K562 (cell line): Measurements from ENCODE around the gene PHACTR3. TPM values are rescaled to one million over a fixed set of nuclear protein-coding genes. Genes with fewer than 3 reads are reported as not detected.

ENCODE experiments used
- ATAC-seq: fragments of 200-7000 bp; cut with Tn5 transposase; 3 replicates; pipeline ENCODE4 v1.9.1; 2020; ENCODE audit warnings: moderate library complexity
- BruUV-seq: library from RNA; stranded (reverse); fragments of 400-500 nt; replicated peaks from 2 replicates; lab custom pipeline; 2021; lab: Mats Ljungman, UMichigan
- CTCF ChIA-PET: fragments of 300-600 bp; formaldehyde crosslinking; extraction: SDS; loops from one replicate; lab custom pipeline; 2021; ENCODE audit warnings: low intra/inter-chr PET ratio; lab: Yijun Ruan, JAX
- POLR2A ChIA-PET: fragments of 300-600, 350-650 bp; sonication (Branson Sonifier 250); formaldehyde crosslinking; extraction: SDS; loops from one replicate; lab custom pipeline; 2021; ENCODE audit warnings: antibody characterized with exemption, inconsistent platforms; lab: Yijun Ruan, JAX
- DNase-seq, 4 experiments: peaks; one replicate each; pipeline versions ENCODE4 v3.0.0 to v3.0.0-alpha.2; 2011 to 2018; ENCODE audit warnings: low spot score in 3 of 4, mixed read lengths in 3 of 4; ENCODE audit errors: extremely low read depth in 1 of 4
- FAIRE-seq: peaks from 2 replicates; lab custom pipeline; 2011; peaks lifted over from hg19 to GRCh38; lab: Jason Lieb, UNC
- H2AFZ ChIP-seq: 2 replicates; pipeline ENCODE4 v1.6.0; 2011; ENCODE audit warnings: low read depth, low read length, control low read depth, inconsistent platforms
- H3K27ac ChIP-seq: fragments of 200-600 bp; 3 replicates; pipeline ENCODE4 v1.8.0; 2011; ENCODE audit warnings: low read depth, mild to moderate bottlenecking, control low read depth, inconsistent platforms, low read length, moderate library complexity, mixed read lengths; ENCODE audit errors: extremely low read depth
- H3K27me3 ChIP-seq, 2 experiments: fragments of 300-600 bp in 1 of 2; 2 replicates in 1 of 2; 3 replicates in 1 of 2; pipeline versions ENCODE4 v1.6.0 to v1.8.0; 2011; ENCODE audit warnings: inconsistent platforms in 2 of 2, low read length in 2 of 2, mild to moderate bottlenecking in 1 of 2, mixed read lengths in 1 of 2, moderate library complexity in 1 of 2; ENCODE audit not compliant: control insufficient read depth in 2 of 2, insufficient read depth in 2 of 2
- H3K36me3 ChIP-seq: fragments of 300-600 bp; 3 replicates; pipeline ENCODE4 v1.8.0; 2011; ENCODE audit warnings: mild to moderate bottlenecking, low read length, inconsistent platforms; ENCODE audit not compliant: control insufficient read depth, insufficient read depth
- H3K4me1 ChIP-seq, 2 experiments: fragments of 200-600 bp in 1 of 2; replicated peaks in 1 of 2; 2 replicates in 1 of 2; 3 replicates in 1 of 2; pipeline versions ENCODE4 v1.5.1 to v1.8.0; 2011; ENCODE audit warnings: inconsistent platforms in 2 of 2, low read length in 2 of 2, mild to moderate bottlenecking in 1 of 2, mixed read lengths in 1 of 2, moderate library complexity in 1 of 2; ENCODE audit not compliant: control insufficient read depth in 2 of 2, insufficient read depth in 2 of 2
- H3K4me2 ChIP-seq: 2 replicates; pipeline ENCODE4 v1.6.1; 2011; ENCODE audit warnings: low read length, control low read depth, inconsistent platforms, mixed read lengths; ENCODE audit not compliant: insufficient read depth
- H3K4me3 ChIP-seq: fragments of 200-600 bp; sonication (generic), shearing (Covaris generic); 2 replicates; pipeline ENCODE4 v1.5.1; 2016; ENCODE audit warnings: control low read depth, inconsistent platforms
- H3K79me2 ChIP-seq: fragments of 200-600 bp; 3 replicates; pipeline ENCODE4 v1.8.0; 2011; ENCODE audit warnings: low read length, inconsistent platforms; ENCODE audit not compliant: control insufficient read depth, insufficient read depth
- H3K9ac ChIP-seq, 2 experiments: 2 replicates each; pipeline versions ENCODE4 v1.6.0 to v1.6.1; 2011; ENCODE audit warnings: low read depth in 2 of 2, low read length in 2 of 2, control low read depth in 1 of 2, inconsistent platforms in 1 of 2, mild to moderate bottlenecking in 1 of 2, mixed read lengths in 1 of 2; ENCODE audit not compliant: insufficient read depth in 1 of 2
- H3K9me1 ChIP-seq: one replicate; pipeline ENCODE4 v1.6.0; 2011; ENCODE audit warnings: inconsistent platforms, mild to moderate bottlenecking, low read length, moderate library complexity; ENCODE audit not compliant: control insufficient read depth, insufficient read depth
- H3K9me3 ChIP-seq: replicated peaks from 2 replicates; pipeline ENCODE4 v1.5.1; 2011; ENCODE audit warnings: low read depth, low read length, inconsistent platforms; ENCODE audit not compliant: control insufficient read depth, insufficient read depth
- H4K20me1 ChIP-seq: replicated peaks from 2 replicates; pipeline ENCODE4 v1.6.1; 2011; ENCODE audit warnings: low read length, inconsistent platforms, mixed read lengths; ENCODE audit not compliant: control insufficient read depth, insufficient read depth
- KDM4B ChIP-seq, 2 experiments: fragments of 450-650 bp in 1 of 2; sonication (generic) in 1 of 2; IDR thresholded peaks; 2 replicates each; pipeline ENCODE4 v1.6.1; 2016 to 2017; ENCODE audit warnings: borderline replicate concordance in 2 of 2, antibody characterized with exemption in 1 of 2, low read depth in 1 of 2, mild to moderate bottlenecking in 1 of 2
- KHSRP ChIP-seq: fragments of 450-650 bp; IDR thresholded peaks from 2 replicates; pipeline ENCODE4 v1.6.1; 2017
- MTA1 ChIP-seq: fragments of 450-650 bp; IDR thresholded peaks from 2 replicates; pipeline ENCODE4 v1.6.1; 2017; ENCODE audit warnings: borderline replicate concordance
- NFE2 ChIP-seq: IDR thresholded peaks from 2 replicates; pipeline ENCODE4 v1.6.1; 2014; ENCODE audit warnings: antibody characterized with exemption, low read depth
- RHOXF2B ChIP-seq: fragments of 250-450 bp; sonication (Bioruptor Pico); conservative IDR thresholded peaks from 2 replicates; pipeline ENCODE4 v1.5.1; 2021
- SMARCA4 ChIP-seq: fragments of 450-650 bp; IDR thresholded peaks from 2 replicates; pipeline ENCODE4 v1.6.1; 2016
- TAF9B ChIP-seq: fragments of 450-650 bp; IDR thresholded peaks from 2 replicates; pipeline ENCODE4 v1.6.1; 2018; ENCODE audit warnings: mild to moderate bottlenecking; ENCODE audit not compliant: partially characterized antibody
- ZNF124 ChIP-seq: sonication (generic); formaldehyde crosslinking; IDR thresholded peaks from 2 replicates; pipeline ENCODE4 v1.8.1; 2022; ENCODE audit warnings: missing genetic modification reagents
- WGBS: fragments of 100-300 bp; shearing (Covaris generic); methylation state at CpG from one replicate; pipeline ENCODE4 v1.1.6; 2016; ENCODE audit warnings: low coverage, mixed read lengths; ENCODE audit not compliant: insufficient coverage; ENCODE audit errors: missing lambda C conversion rate; 5-methylcytosine and 5-hydroxymethylcytosine counted together
- in situ Hi-C: fragments of 300-500 bp; cut with MboI; formaldehyde crosslinking; loops from 4 replicates; pipeline ENCODE4 v1.15.0; 2018; ENCODE audit warnings: inconsistent platforms, mixed read lengths
- intact Hi-C: fragments of 100-400 bp; cut with micrococcal nuclease; formaldehyde crosslinking; loops from 2 replicates; pipeline ENCODE4 v1.14.2; 2022
- polyA plus RNA-seq, 8 experiments: library from polyadenylated mRNA; depleted of rRNA in 4 of 8; stranded (reverse) in 5 of 8; unstranded in 3 of 8; fragments of >200 nt; fragmentation: Nextera tagmentation in 2 of 8; fragmentation: Illumina TruSeq in 1 of 8; extraction: Ambion mirVana in 2 of 8; extraction: Trizol in 1 of 8; gene quantifications; 2 replicates each; pipeline versions ENCODE4 v1.2.1 to v1.2.3, GENCODE V29; 2011 to 2014; ENCODE audit warnings: inconsistent platforms in 1 of 8, missing spikeins in 1 of 8
- total RNA-seq, 7 experiments: library from RNA; depleted of rRNA in 6 of 7; stranded (reverse); fragments of >200 nt in 6 of 7; fragmentation: Illumina TruSeq in 2 of 7; extraction: Trizol in 2 of 7; gene quantifications; 2 replicates each; pipeline versions ENCODE4 v1.2.1 to v1.2.3, GENCODE V29; 2011 to 2021; ENCODE audit warnings: low replicate concordance in 1 of 7

PHACTR3 gene
- total and polyA plus RNA-seq, 9 of the 15 experiments (the other 6 are each of a cell fraction or from before 2014, with no cell fraction given) = not detected

GRCh38 chr20:59772931-59773913 lies 168.9 kb downstream of the PHACTR3 start:
- Histone ChIP-seq H3K9me3 (no peaks in the 10 kb centered on the region), H3K4me2 (no peak overlapping the region), H3K27ac (no peak overlapping the region), H3K4me1 (no peaks in the 10 kb centered on the region), H4K20me1 (no peaks in the 10 kb centered on the region), H3K9ac (no peak overlapping the region), H3K4me3 (no peak overlapping the region), H3K36me3 (no peaks in the 10 kb centered on the region), H3K27me3 (peaks cover 0 to 5% of the 10 kb centered on the region in 2 experiments; a peak in 1 of 5 replicates), H2AFZ (no peak overlapping the region), H3K9me1 (peaks cover 2% of the 10 kb centered on the region), H3K79me2 (no peaks in the 10 kb centered on the region)
- in situ Hi-C loops = no loop called here
- no TSS peak for BruUV-seq
- ATAC-seq (no peak), FAIRE-seq (no peak), DNase-seq (no peak)
- WGBS = 3% methylated on average over 20 of the region's 21 CpGs
- ChIA-PET POLR2A (no interaction called here), CTCF (no interaction called here)
- TF ChIP-seq RHOXF2B (CRISPR knock-in tag) (no peak), KHSRP (no peak), SMARCA4 (no peak), ZNF124 (CRISPR knock-in tag) (no peak), TAF9B (no peak), MTA1 (no peak), NFE2 (no peak), KDM4B (IDR thresholded peaks at IDR 0.05; ENCODE audit: borderline replicate concordance in 2 of 2, low read depth in 1 of 2) (no peak)
- intact Hi-C loops = no loop called here
